H1 (cell line): ENCODE measurements around the gene AQP6. TPM values are rescaled to one million over a fixed set of nuclear protein-coding genes. Genes with fewer than 3 reads are reported as not detected.

Experiments
- CTCF ChIA-PET: fragments of 300-600 bp; sonication (Branson Sonifier 250); formaldehyde crosslinking; loops from one replicate; lab custom pipeline; 2021; ENCODE audit not compliant: partially characterized antibody; lab: Charles Lee
- POLR2A ChIA-PET: fragments of 300-600 bp; sonication (Branson Sonifier 250); formaldehyde crosslinking; loops from one replicate; lab custom pipeline; 2021; ENCODE audit warnings: inconsistent platforms; ENCODE audit not compliant: partially characterized antibody; lab: Charles Lee
- DNase-seq, 2 experiments: peaks; one replicate each; pipeline versions ENCODE4 v3.0.0 to v3.0.0-alpha.2; 2010 to 2022; ENCODE audit warnings: low spot score in 2 of 2, low read depth in 1 of 2, mixed read lengths in 1 of 2
- FAIRE-seq: peaks from 2 replicates; lab custom pipeline; 2011; peaks lifted over from hg19 to GRCh38; lab: Jason Lieb, UNC
- H2AFZ ChIP-seq: 2 replicates; pipeline ENCODE4 v1.8.1; 2012; ENCODE audit warnings: low read length, inconsistent platforms
- H2AK5ac ChIP-seq: 2 replicates; pipeline ENCODE4 v1.6.1; 2013; ENCODE audit warnings: low read depth, low read length
- H2BK120ac ChIP-seq: replicated peaks from 2 replicates; pipeline ENCODE3; 2013; ENCODE audit warnings: low read depth, low read length, inconsistent platforms
- H2BK12ac ChIP-seq: 2 replicates; pipeline ENCODE4 v1.6.1; 2013; ENCODE audit warnings: low read depth, low read length
- H2BK15ac ChIP-seq: 2 replicates; pipeline ENCODE4 v1.6.1; 2013; ENCODE audit warnings: low read length
- H2BK20ac ChIP-seq: 2 replicates; pipeline ENCODE4 v1.6.1; 2013; ENCODE audit warnings: low read length
- H2BK5ac ChIP-seq: 2 replicates; pipeline ENCODE4 v1.6.1; 2013; ENCODE audit warnings: low read depth, low read length
- H3K14ac ChIP-seq: 2 replicates; pipeline ENCODE4 v1.6.1; 2013; ENCODE audit warnings: inconsistent platforms; ENCODE audit not compliant: insufficient read length
- H3K18ac ChIP-seq: 2 replicates; pipeline ENCODE4 v1.6.1; 2013; ENCODE audit warnings: low read length; ENCODE audit errors: extremely low read depth
- H3K23ac ChIP-seq: 2 replicates; pipeline ENCODE4 v1.6.1; 2013; ENCODE audit warnings: inconsistent platforms; ENCODE audit not compliant: insufficient read length
- H3K23me2 ChIP-seq: 2 replicates; pipeline ENCODE4 v1.6.1; 2013; ENCODE audit warnings: low read depth, low read length
- H3K27ac ChIP-seq: 2 replicates; pipeline ENCODE4 v1.6.1; 2011; ENCODE audit warnings: low read depth, low read length, inconsistent platforms
- H3K27me3 ChIP-seq, 4 experiments: replicated peaks in 1 of 4; 1 replicate in 1 of 4; 2 replicates in 3 of 4; pipeline versions ENCODE4 v1.6.1 to v1.8.1; 2011 to 2013; ENCODE audit warnings: low read length in 3 of 4, mild to moderate bottlenecking in 3 of 4, inconsistent platforms in 2 of 4, mixed read lengths in 2 of 4, moderate library complexity in 1 of 4; ENCODE audit not compliant: control insufficient read depth in 3 of 4, insufficient read depth in 3 of 4; ENCODE audit errors: extremely low read depth in 1 of 4
- H3K36me3 ChIP-seq, 4 experiments: 2 replicates each; pipeline versions ENCODE4 v1.6.1 to v1.8.1; 2011 to 2013; ENCODE audit warnings: mild to moderate bottlenecking in 4 of 4, low read length in 3 of 4, moderate library complexity in 2 of 4, control low read depth in 1 of 4, inconsistent platforms in 1 of 4; ENCODE audit not compliant: insufficient read depth in 4 of 4, control insufficient read depth in 2 of 4
- H3K4ac ChIP-seq: replicated peaks from 2 replicates; pipeline ENCODE3; 2013; ENCODE audit warnings: low read length, low read depth, mixed read lengths, inconsistent platforms; ENCODE audit not compliant: insufficient read length
- H3K4me1 ChIP-seq, 4 experiments: replicated peaks in 1 of 4; 1 replicate in 1 of 4; 2 replicates in 3 of 4; pipeline versions ENCODE4 v1.6.1 to v1.8.1; 2011 to 2013; ENCODE audit warnings: low read length in 3 of 4, inconsistent platforms in 2 of 4, mixed read lengths in 1 of 4; ENCODE audit not compliant: insufficient read depth in 4 of 4, control insufficient read depth in 3 of 4
- H3K4me2 ChIP-seq, 2 experiments: 2 replicates each; pipeline versions ENCODE4 v1.6.1 to v1.8.1; 2011 to 2013; ENCODE audit warnings: low read depth in 2 of 2, low read length in 2 of 2, control low read depth in 1 of 2, inconsistent platforms in 1 of 2, mild to moderate bottlenecking in 1 of 2; ENCODE audit not compliant: insufficient read depth in 1 of 2
- H3K4me3 ChIP-seq, 4 experiments: fragments of 200-600, 300-600 bp in 1 of 4; sonication (generic), shearing (Covaris generic), sonication (Bioruptor Twin) in 1 of 4; 2 replicates each; pipeline versions ENCODE4 v1.5.1 to v1.8.1; 2011 to 2016; ENCODE audit warnings: low read length in 4 of 4, low read depth in 3 of 4, control low read depth in 2 of 4, inconsistent platforms in 2 of 4, mild to moderate bottlenecking in 2 of 4, mixed read lengths in 1 of 4, moderate library complexity in 1 of 4; ENCODE audit not compliant: insufficient read depth in 2 of 4; ENCODE audit errors: extremely low read depth in 1 of 4
- H3K56ac ChIP-seq: replicated peaks from 2 replicates; pipeline ENCODE3; 2013; ENCODE audit warnings: low read depth, mild to moderate bottlenecking, mixed read lengths, low read length, inconsistent platforms; ENCODE audit not compliant: insufficient read length
- H3K79me1 ChIP-seq: 2 replicates; pipeline ENCODE4 v1.6.1; 2013; ENCODE audit warnings: low read depth, low read length, control low read depth
- H3K79me2 ChIP-seq, 2 experiments: 2 replicates each; pipeline versions ENCODE4 v1.6.1 to v1.8.1; 2012 to 2013; ENCODE audit warnings: low read length in 2 of 2, mild to moderate bottlenecking in 2 of 2, inconsistent platforms in 1 of 2; ENCODE audit not compliant: insufficient read depth in 2 of 2, control insufficient read depth in 1 of 2
- H3K9ac ChIP-seq, 4 experiments: replicated peaks in 1 of 4; 1 replicate in 1 of 4; 2 replicates in 3 of 4; pipeline versions ENCODE4 v1.6.1 to v1.8.1; 2011 to 2013; ENCODE audit warnings: low read depth in 3 of 4, low read length in 3 of 4, control low read depth in 2 of 4, mild to moderate bottlenecking in 2 of 4, moderate library complexity in 2 of 4, inconsistent platforms in 1 of 4; ENCODE audit errors: extremely low read depth in 1 of 4
- H3K9me3 ChIP-seq, 2 experiments: 2 replicates each; pipeline versions ENCODE4 v1.6.1 to v1.8.1; 2012 to 2013; ENCODE audit warnings: mild to moderate bottlenecking in 2 of 2, moderate library complexity in 2 of 2, control low read depth in 1 of 2, inconsistent platforms in 1 of 2, low read depth in 1 of 2, low read length in 1 of 2, mixed read lengths in 1 of 2; ENCODE audit not compliant: insufficient read depth in 2 of 2
- H4K20me1 ChIP-seq, 2 experiments: replicated peaks in 1 of 2; 2 replicates each; pipeline versions ENCODE3 to v1.8.1; 2011 to 2013; ENCODE audit warnings: inconsistent platforms in 2 of 2, low read length in 2 of 2, mild to moderate bottlenecking in 1 of 2; ENCODE audit not compliant: insufficient read depth in 2 of 2, control insufficient read depth in 1 of 2
- H4K5ac ChIP-seq: 2 replicates; pipeline ENCODE4 v1.6.1; 2013; ENCODE audit warnings: low read length, low read depth, mixed read lengths, inconsistent platforms; ENCODE audit not compliant: insufficient read length
- H4K8ac ChIP-seq: 2 replicates; pipeline ENCODE4 v1.8.0; 2013; ENCODE audit warnings: mild to moderate bottlenecking, moderate library complexity, low read length, inconsistent platforms; ENCODE audit not compliant: insufficient read depth; ENCODE audit errors: extremely low read depth
- H4K91ac ChIP-seq: replicated peaks from 2 replicates; pipeline ENCODE3; 2013; ENCODE audit warnings: low read length, mixed read lengths, inconsistent platforms; ENCODE audit not compliant: insufficient read length
- ATF3 ChIP-seq: IDR thresholded peaks from 2 replicates; pipeline ENCODE4 v1.6.1; 2011; ENCODE audit warnings: low read depth, mild to moderate bottlenecking, low read length; ENCODE audit not compliant: insufficient read depth
- BCL11A ChIP-seq, 2 experiments: IDR thresholded peaks; one replicate each; pipeline ENCODE4 v1.6.1; 2011; ENCODE audit warnings: low read depth in 2 of 2, low read length in 2 of 2, mild to moderate bottlenecking in 2 of 2
- HDAC2 ChIP-seq, 2 experiments: fragments of 300-600 bp in 1 of 2; sonication (generic) in 1 of 2; IDR thresholded peaks; 2 replicates each; pipeline ENCODE4 v1.6.1; 2011 to 2012; ENCODE audit warnings: low read depth in 2 of 2, low read length in 2 of 2, mild to moderate bottlenecking in 2 of 2, moderate library complexity in 2 of 2, borderline replicate concordance in 1 of 2, inconsistent platforms in 1 of 2
- JUND ChIP-seq: IDR thresholded peaks from 2 replicates; pipeline ENCODE4 v1.6.1; 2011; ENCODE audit warnings: mild to moderate bottlenecking, improper control_type of control experiment, low read length
- KDM5A ChIP-seq: fragments of 200-600 bp; IDR thresholded peaks from 2 replicates; pipeline ENCODE4 v1.7.1; 2012; ENCODE audit warnings: mild to moderate bottlenecking, low read length, inconsistent platforms, mixed read lengths
- PHF8 ChIP-seq: fragments of 200-600 bp; sonication (generic); conservative IDR thresholded peaks from 2 replicates; pipeline ENCODE4 v1.7.1; 2012; ENCODE audit warnings: low read depth, mild to moderate bottlenecking, inconsistent platforms, low read length, moderate library complexity
- RFX5 ChIP-seq: IDR thresholded peaks from 2 replicates; pipeline ENCODE4 v1.6.1; 2011; ENCODE audit warnings: low read depth, low read length, improper control_type of control experiment, borderline replicate concordance
- RXRA ChIP-seq: IDR thresholded peaks from 2 replicates; pipeline ENCODE4 v1.6.1; 2011; ENCODE audit warnings: low read depth, mild to moderate bottlenecking, low read length, moderate library complexity; ENCODE audit not compliant: insufficient read depth
- SP1 ChIP-seq: IDR thresholded peaks from 2 replicates; pipeline ENCODE4 v1.6.1; 2011; ENCODE audit warnings: low read depth, low read length
- WGBS, 2 experiments: shearing (Covaris generic) in 1 of 2; methylation state at CpG; one replicate each; pipeline versions ENCODE4 v1.1.6 to v1.1.7; 2013 to 2015; ENCODE audit warnings: low lambda C conversion rate in 2 of 2, mixed read lengths in 2 of 2, inconsistent platforms in 1 of 2, low coverage in 1 of 2, missing lambda C conversion rate in 1 of 2; ENCODE audit not compliant: insufficient replicate concordance in 2 of 2, insufficient coverage in 1 of 2, insufficient read length in 1 of 2; ENCODE audit errors: extremely low coverage in 1 of 2, missing lambda C conversion rate in 1 of 2; 5-methylcytosine and 5-hydroxymethylcytosine counted together
- polyA plus RNA-seq, 7 experiments: library from polyadenylated mRNA; depleted of rRNA in 3 of 7; stranded (reverse) in 5 of 7; unstranded in 2 of 7; fragments of >200 nt in 5 of 7; fragments of 200-250 nt in 2 of 7; gene quantifications; 1 replicate in 5 of 7; 2 replicates in 1 of 7; 4 replicates in 1 of 7; pipeline versions ENCODE4 v1.2.1 to v1.2.3, GENCODE V29; 2011 to 2013; ENCODE audit warnings: missing spikeins in 2 of 7, mixed read lengths in 2 of 7
- total RNA-seq: library from RNA; stranded (reverse); fragmentation: NEBNext Ultra II Directional; extraction: Animal tissue kit (Norgen Biotek cat#: 25700); gene quantifications from 2 replicates; pipeline ENCODE4 v1.2.1, GENCODE V29; 2021

The AQP6 gene
- total and polyA plus RNA-seq, 2 of the 8 experiments (the other 6 are each of a cell fraction or from before 2014, with no cell fraction given), result 0.03 to 0.17 TPM

DNA sequence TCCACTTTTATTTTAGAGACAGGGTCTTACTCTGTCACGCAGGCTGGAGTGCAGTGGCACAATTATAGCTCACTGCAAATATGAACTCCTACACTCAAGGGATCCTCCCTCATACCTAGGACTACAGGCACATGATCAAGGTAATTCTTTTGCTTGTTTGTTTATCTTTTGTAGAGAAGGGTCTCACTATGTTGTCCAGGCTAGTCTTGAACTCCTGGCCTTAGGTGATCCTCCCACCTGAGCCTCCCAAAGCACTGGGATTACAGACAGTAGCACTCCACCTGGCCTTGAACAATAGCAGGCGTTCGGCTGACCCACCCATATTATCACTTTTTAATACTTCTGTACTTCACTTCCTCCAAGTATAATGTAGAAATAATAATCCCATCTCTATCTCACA is 53.9 kb downstream of the AQP6 start:
- DNase-seq (no peak), FAIRE-seq (no peak)
- Histone ChIP-seq H3K36me3 (no peaks in the 10 kb centered on the region), H3K79me2 (peaks cover 0 to 30% of the 10 kb centered on the region in 2 experiments; a peak in 3 of 4 replicates), H4K20me1 (no peaks in the 10 kb centered on the region), H2AFZ (no peak overlapping the region), H2BK120ac (no peak overlapping the region), H3K23me2 (no peaks in the 10 kb centered on the region; the same call in 1 of the 2 replicates), H2BK20ac (no peak overlapping the region), H3K9ac (no peak overlapping the region), H3K9me3 (no peaks in the 10 kb centered on the region), H3K4me2 (no peak overlapping the region), H4K8ac (no peak overlapping the region), H3K4me1 (no peaks in the 10 kb centered on the region), H2BK15ac (no peak overlapping the region), H4K91ac (no peak overlapping the region), H2BK5ac (no peak overlapping the region), H3K27ac (no peak overlapping the region), H3K23ac (no peak overlapping the region), H3K79me1 (peaks cover 2% of the 10 kb centered on the region; the same call in 1 of the 2 replicates), H3K27me3 (no peaks in the 10 kb centered on the region), H3K14ac (no peak overlapping the region), H2BK12ac (no peak overlapping the region), H3K18ac (no peak overlapping the region), H3K56ac (no peak overlapping the region), H3K4me3 (no peak overlapping the region), H4K5ac (no peak overlapping the region), H2AK5ac (no peak overlapping the region), H3K4ac (no peak overlapping the region)
- ChIA-PET POLR2A (no interaction called here), CTCF (interaction anchor here (0.6 to 0.9 kb wide), 2 partner anchors 39 to 159 kb away, joined by 3 read pairs; no protein-coding TSS in a partner anchor)
- WGBS, 2 experiments, result 92% methylated on average over 3 of the region's 3 CpGs; no CpG with 5 or more reads in 1 of the 2 experiments
- no peak for TF ChIP-seq SP1
- TF ChIP-seq HDAC2 (IDR thresholded peaks at IDR 0.05; ENCODE audit: borderline replicate concordance in 1 of 2, low read depth in 2 of 2, low read length in 2 of 2), result no peak
- TF ChIP-seq PHF8, result no peak
- TF ChIP-seq ATF3, result no peak
- TF ChIP-seq RFX5, result no peak
- TF ChIP-seq RXRA, result no peak
- no peak for TF ChIP-seq JUND
- no peak for TF ChIP-seq KDM5A
- no peak for TF ChIP-seq BCL11A (IDR thresholded peaks at IDR 0.05; ENCODE audit: low read depth in 2 of 2, low read length in 2 of 2)
